Measurements from ENCODE around the gene RABL2A. TPM values are rescaled to one million over a fixed set of nuclear protein-coding genes. Genes with fewer than 3 reads are reported as not detected.
"Not testable (repeated sequence)": the region's sequence is repeated elsewhere in the genome, so short reads cannot be mapped to it uniquely, and the experiment has no call there.

The RABL2A gene
- total RNA-seq (2014; rRNA removed; shearing (Covaris generic)): 4.5 and 6.4 TPM in 2 replicates

DNA sequence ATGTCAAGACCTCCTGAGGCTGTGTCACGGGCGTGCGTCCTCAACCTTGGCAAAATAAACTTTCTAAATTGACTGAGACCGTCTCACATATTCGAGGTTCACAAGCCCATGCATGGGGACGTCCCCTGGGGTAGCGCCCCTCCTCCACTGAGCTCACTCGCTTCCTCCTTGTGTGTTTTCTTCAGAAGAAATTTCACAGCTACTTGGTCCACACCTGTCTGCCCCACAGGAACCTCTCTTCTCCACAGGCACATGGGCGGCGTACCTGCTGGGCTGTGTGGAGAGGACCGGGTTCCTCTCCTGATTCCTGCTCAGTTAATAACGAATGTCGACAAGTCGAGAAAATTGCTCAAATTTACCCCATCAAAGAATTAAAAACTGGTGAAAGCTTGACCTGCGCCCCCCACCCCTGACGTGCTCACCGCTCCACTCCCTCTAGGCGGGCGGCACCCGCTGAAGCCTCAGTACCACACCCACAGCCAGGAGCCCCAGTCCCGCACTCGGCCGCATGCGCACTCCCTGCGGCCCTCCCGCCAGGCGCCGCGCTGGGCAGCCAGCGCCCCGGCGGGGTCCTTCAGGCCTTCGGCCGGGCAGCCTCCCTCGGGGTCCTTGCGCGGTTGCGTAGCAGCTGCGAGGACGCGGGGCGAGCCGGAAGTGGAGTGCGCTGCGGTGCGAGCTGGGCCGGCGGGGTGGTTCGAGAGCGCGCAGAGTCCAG, at the start of gene RABL2A:
TSS of gene RABL2A (plus strand) at position 651 of the 715 bp plus-strand sequence. CDS start 1,341 bp downstream, outside the sequence.
- peak; percentile 50 for DNase-seq (ENCODE audit: low spot score)

DNA sequence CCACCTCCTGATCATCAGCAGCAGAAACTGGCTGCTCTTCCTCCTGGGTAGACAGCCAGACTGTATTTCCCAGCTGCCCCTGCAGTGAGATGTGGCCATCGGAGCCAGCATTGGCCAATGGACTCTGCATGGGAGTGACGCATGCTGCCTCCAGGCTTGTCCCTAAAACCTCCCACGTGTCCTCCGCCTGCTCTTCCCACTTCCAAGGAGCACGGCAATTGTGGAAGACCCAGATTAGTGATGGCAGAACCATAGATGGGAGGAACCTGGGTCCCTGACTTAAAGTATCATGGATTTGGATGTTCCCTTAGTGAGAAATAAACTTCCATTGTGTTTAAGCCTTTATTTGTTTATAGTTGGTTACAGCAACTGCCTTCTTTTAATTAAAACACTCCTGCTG, 48.6 kb upstream of the RABL2A start:
- DNase-seq (ENCODE audit: low spot score): not testable (repeated sequence)

DNA sequence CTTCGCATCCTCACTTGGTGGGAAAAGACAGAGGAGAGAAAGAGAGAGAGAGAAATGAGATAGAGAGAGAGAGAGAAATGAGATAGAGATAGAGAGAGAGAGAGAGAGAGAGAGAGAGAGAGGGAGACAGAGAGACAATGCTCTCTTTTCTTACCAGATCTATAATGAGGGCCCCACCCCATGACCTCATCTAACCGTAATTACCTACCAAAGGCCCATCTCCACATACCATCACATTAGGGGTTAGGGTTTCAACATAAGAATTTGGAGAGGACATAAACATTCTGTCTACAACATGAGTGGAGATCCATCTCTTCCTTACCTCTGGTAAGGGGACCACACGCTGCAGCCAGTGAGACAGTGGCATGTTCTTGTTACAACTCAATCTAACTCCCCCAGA, 44.6 kb upstream of the RABL2A start:
- peak; percentile 16 for DNase-seq (ENCODE audit: low spot score)

DNA sequence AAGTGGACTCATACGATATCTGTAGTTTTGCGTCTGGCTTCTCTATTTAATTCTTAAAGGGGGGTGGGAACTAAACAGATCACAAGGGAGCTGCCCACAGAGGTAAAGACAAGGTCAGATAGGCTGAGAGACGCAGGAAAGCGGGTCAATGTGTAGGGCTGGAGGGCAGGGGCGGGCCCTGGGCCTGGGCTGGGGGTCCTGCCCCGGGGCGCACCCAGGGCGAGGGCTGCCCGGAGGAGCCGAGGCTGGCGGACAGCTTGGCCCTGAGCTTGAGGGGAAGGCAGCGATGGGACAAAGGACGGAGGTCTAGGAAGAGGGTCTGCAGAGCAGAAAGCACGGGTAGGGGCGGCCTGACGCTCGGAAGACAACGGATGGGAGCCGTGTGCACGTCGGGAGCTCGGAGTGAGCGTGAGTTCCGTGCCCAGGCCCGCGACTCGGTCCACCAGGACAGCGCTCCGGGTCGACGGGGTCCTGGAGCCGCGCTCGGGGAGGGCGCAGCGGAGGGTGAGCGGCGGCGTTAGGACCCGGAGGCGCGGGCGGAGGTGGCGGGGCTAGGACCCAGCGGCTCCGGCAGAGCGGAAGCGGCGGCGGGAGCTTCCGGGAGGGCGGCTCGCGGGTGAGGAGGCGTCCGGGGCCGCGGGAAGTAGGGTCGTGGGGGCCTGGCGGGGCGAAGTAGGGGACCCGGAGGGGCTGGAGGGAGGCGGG, 43.4 kb upstream of the RABL2A start:
- peak; percentile 42 for DNase-seq (ENCODE audit: low spot score)

DNA sequence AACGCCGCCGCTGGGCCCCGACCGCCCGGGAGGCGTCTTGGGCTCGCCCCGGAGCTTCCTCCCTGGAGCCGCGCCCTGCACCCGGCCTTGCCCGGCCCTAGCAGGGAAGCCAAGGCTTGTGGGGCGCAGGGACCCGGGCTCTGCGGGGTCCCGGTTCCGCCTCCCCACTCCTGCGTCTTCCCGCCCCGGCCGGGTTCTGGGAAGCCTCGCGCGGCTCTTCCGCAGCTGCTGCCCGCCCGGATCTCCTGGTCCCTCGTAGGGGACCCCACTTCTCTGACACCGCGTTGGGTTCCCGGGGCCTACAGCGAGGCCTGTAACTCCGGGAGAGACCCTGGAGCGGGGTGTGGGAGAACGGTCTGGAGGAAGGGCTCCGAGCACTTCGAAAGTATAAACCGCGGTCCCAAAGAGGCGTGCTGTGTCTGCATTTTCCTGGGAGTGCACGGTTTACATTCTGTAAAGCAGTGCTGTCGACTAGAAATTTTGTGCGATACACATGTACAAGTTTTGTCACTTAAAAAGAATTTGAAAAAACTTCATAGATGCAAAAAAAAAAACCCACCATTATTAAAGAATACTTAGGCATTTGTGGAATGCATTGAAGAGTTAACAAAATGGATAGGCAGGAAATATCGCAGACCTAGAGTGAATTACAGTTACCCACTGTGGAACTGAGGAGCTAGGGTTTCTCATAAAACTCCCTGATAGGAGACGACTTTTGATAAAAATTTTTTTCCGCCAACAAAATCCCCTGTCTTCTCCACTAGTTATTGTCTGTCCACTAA, 42.6 kb upstream of the RABL2A start:
- DNase-seq (ENCODE audit: low spot score): peak; percentile 0

DNA sequence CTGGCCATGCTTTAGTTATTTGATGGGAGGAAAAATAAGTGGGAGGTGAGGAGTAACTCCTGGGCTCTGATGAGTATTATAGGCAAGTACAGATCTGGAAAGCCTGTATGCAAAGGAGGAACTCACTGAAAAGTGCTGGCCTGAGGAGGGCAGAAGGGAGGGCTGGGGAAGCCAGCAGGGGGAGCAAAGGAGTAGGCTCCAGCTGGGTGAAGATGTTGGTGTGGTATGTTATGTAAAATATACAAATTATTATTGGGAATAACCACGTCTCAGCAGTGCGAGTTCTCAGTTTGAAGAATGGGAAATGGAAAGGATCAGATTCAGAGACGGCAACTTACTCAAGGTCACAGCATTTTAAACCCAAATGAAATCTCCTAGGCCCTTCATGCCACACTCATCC, 39.9 kb upstream of the RABL2A start:
- DNase-seq (ENCODE audit: low spot score): peak; percentile 7

DNA sequence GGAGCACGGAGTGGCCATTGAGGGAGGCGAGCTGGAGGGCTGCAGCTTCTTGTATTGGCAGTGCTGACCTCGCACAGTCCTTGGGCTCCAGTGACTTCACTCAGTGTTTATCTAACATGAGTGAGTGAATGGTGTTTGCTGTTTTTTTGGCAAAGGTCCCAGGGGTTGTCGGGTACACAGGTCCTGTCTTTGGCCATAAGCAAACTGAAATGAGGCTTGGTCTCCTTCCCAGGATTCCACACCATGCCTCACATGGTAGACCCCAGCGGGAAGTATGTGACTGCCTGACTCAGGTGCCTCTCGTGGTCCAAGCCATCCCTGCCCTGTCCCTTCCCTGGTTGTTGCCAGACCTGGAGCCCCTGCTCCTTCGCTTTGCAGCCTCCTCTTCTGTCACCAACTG, 37.5 kb upstream of the RABL2A start:
- DNase-seq (ENCODE audit: low spot score): peak; percentile 0

DNA sequence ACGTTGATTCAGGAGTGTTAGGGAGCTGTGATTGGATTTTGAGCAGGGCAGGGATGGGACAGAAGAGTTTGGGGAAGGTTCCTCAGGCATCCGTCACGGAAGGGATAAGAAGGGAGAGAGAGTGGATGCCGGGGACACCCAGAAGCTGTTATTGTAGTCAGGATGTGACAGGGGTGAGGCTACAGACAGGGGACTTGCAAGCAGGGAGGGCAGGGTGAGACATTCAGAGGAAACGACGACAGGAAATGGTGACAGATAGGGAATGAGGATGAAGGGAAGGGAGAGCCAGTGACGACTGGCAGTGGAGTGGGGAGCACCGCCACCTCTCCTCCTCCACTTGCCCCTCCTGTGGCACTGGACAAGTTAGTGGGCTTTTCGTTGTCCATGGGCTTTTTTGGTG, 35.1 kb upstream of the RABL2A start:
- DNase-seq (ENCODE audit: low spot score): not testable (repeated sequence)

DNA sequence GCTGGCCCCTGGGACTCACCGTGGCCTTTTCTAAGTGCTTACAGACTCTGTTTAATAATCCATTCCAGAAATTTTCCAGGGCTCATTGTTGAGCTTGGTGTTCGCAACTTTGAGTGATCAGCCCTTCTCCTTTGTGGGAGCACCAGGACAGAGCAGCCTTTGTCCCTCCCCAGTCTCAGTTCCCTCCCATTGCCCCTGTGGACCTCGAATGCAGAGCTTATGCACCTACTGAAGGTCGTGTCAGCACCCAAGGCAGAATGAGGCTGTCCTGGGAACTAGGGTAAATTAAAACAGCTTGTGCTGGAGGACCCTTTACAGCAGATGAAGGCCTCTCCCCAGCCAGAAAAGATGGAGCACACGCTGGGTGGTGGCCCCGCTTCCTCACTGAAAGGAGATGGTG, 33.8 kb upstream of the RABL2A start:
- peak; percentile 2 for DNase-seq (ENCODE audit: low spot score)

DNA sequence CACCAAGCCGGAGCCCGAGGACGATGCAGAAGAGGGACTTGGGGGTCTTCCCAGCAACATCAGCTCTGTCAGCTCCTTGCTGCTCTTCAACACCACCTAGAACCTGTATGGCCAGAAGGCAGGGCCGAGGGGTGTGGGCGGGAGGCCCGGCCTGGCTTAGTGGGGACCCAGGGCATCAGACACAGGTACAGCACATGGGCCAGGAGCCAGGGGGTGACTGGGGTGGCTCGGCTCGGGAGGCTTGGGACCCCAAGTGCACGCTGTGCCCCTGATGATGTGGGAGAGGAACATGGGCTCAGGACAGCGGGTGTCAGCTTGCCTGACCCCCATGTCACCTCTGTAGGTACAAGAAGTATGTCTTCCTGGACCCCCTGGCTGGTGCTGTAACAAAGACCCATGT, 31.3 kb upstream of the RABL2A start:
- DNase-seq (ENCODE audit: low spot score): peak; percentile 0

DNA sequence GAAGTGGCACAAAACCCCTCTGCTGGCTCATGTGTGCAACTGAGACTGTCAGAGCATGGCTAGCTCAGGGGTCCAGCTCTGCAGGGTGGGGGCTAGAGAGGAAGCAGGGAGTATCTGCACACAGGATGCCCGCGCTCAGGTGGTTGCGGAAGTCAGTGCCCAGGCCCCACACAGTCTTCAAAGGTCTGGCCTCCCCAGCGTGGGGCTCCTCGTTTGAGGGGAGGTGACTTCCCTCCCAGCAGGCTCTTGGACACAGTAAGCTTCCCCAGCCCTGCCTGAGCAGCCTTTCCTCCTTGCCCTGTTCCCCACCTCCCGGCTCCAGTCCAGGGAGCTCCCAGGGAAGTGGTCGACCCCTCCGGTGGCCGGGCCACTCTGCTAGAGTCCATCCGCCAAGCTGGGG, 29.9 kb upstream of the RABL2A start:
- not testable (repeated sequence) for DNase-seq (ENCODE audit: low spot score)

DNA sequence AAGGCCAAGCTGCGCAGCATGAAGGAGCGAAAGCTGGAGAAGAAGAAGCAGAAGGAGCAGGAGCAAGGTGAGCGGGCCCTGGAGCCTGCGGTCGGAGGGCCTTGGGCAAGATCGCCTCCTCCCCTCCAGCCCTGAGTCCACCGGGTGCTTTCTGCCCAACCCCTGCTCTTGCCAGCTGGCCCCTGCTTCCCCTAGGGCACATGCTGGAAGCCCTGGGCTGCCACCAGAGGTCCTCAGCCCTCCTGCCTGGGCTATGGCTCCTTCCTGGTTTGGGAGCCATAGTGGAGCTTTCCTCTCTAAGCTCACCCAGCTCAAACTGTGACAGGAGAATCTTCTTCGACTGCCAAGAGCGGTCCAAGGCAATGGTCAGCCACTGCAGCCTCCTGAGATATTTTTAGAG, 29.5 kb upstream of the RABL2A start:
- DNase-seq (ENCODE audit: low spot score): not testable (repeated sequence)

DNA sequence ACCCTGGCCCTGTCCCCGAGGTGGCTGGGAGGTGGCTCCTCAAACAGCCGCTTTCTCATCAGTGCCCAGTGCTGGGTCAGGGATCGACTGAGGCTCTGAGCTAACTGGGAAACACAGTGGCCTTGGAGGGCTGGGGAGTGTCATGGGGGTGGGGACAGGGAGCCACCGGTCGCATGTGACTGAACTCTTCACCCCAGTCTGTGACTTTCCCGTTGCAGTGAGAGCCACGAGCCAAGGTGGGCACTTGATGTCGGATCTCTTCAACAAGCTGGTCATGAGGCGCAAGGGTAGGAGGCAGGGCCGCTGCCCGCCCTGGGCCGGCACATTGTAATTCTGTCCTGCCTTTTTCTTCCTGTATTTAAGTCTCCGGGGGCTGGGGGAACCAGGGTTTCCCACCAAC, 28.9 kb upstream of the RABL2A start:
- DNase-seq (ENCODE audit: low spot score): peak; percentile 0

DNA sequence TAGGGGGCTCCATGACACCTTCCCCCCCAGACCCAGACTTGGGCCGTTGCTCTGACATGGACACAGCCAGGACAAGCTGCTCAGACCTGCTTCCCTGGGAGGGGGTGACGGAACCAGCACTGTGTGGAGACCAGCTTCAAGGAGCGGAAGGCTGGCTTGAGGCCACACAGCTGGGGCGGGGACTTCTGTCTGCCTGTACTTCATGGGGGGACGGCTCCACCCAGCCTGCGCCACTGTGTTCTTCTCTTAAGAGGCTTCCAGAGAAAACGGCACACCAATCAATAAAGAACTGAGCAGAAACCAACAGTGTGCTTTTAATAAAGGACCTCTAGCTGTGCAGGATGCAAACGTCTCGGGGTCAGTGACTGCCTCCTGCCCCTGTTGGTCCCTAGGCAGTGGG, 28.3 kb upstream of the RABL2A start:
- DNase-seq (ENCODE audit: low spot score): not testable (repeated sequence)

DNA sequence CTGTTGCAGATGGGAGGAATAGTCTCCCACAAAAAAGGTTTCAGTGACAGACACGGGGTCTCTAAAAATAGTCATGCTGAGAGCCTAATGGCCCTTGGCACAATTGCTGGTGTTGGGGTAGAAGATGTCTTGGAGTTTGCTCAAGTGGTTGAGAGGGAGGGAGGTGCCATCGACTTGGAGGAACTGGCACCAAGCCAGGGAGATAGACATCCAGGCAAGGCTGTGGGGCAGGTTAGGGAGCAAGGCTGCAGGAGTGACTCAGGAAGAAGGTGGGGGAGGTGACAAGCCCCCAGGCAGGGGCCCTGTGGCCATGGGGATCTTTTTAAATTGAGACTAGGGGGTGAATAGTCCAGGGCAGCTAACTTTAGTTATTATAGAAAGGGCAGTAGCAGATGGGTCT, 27.9 kb upstream of the RABL2A start:
- DNase-seq (ENCODE audit: low spot score): not testable (repeated sequence)

DNA sequence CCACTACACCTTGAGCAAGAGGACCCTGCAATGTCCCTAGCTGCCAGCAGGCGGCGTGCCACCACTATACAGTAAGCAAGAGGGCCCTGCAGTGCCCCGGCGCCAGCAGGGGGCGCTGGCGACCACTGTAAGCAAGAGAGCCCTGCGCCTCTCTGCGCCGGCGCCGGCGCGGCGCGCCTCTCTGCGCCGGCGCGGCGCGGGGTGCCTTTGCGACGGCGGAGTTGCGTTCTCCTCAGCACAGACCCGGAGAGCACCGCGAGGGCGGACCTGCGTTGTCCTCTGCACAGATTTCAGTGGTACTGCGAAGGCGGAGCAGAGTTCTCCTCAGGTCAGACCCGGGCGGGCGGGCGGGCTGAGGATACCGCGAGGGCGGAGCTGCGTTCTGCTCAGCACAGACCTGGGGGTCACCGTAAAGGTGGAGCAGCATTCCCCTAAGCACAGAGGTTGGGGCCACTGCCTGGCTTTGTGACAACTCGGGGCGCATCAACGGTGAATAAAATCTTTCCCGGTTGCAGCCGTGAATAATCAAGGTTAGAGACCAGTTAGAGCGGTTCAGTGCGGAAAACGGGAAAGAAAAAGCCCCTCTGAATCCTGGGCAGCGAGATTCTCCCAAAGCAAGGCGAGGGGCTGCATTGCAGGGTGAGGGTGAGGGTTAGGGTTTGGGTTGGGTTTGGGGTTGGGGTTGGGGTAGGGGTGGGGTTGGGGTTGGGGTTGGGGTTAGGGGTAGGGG, 24.9 kb upstream of the RABL2A start:
- DNase-seq (ENCODE audit: low spot score): peak; percentile 3

DNA sequence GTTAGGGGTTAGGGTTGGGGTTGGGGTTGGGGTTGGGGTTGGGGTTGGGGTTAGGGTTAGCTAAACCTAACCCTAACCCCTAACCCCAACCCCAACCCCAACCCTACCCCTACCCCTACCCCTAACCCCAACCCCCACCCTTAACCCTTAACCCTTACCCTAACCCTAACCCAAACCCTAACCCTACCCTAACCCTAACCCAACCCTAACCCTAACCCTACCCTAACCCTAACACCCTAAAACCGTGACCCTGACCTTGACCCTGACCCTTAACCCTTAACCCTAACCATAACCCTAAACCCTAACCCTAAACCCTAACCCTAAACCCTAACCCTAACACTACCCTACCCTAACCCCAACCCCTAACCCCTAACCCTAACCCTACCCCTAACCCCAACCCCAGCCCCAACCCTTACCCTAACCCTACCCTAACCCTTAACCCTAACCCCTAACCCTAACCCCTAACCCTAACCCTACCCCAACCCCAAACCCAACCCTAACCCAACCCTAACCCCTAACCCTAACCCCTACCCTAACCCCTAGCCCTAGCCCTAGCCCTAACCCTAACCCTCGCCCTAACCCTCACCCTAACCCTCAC, 24.1 kb upstream of the RABL2A start:
- DNase-seq (ENCODE audit: low spot score): peak; percentile 1

DNA sequence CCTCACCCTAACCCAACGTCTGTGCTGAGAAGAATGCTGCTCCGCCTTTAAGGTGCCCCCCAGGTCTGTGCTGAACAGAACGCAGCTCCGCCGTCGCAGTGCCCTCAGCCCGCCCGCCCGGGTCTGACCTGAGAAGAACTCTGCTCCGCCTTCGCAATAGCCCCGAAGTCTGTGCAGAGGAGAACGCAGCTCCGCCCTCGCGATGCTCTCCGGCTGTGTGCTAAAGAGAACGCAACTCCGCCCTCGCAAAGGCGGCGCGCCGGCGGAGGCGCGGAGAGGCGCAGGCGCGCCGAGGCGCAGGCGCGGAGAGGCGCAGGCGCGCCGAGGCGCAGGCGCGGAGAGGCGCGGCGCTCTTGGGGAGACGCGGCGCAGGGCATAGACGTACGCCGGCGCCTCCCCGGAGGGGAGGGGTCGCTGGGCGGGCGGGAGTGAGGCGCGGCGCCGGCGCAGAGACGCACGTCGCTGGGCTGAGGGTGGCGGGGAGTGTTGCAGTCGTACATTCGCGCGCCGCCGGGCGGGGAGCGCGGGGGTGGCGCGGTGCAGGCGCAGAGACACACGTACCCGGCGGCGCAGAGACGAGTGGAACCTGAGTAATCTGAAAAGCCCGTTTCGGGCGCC, 23.5 kb upstream of the RABL2A start:
- peak; percentile 83 for DNase-seq (ENCODE audit: low spot score)

DNA sequence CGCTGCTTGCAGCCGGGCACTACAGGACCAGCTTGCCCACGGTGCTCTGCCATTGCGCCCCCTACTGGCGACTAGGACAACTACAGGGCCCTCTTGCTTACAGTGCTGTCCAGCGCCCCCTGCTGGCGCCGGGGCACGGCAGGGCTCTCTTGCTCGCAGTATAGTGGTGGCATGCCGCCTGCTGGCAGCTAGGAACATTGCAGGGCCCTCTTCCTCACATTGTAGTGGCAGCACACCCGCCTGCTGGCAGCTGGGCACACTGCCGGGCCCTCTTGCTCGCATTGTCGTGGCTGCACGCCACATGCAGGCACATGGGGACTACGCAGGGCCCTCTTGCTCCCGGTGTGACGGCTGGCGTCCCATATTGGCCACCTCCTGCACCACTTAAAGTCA, 23.0 kb upstream of the RABL2A start:
- peak; percentile 92 for DNase-seq (ENCODE audit: low spot score)

DNA sequence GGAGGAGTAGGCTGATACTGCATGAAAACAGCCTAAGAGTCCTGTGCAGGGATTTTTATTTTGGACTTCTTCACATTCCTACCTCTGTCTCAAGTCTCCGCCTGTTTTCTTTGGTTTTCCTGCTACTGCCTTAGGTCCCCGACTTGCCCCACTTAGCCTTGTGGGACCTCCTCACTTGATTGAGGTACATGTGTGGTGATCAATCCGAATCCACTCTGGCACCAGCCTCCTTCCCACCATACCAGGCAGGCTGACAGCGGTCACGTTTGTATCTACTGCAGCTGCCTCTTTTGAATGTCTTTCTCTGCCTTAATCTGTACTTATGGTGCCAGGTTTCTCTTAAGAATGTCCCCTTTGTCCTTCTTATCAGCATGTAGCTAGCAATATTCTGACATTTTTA, 22.4 kb upstream of the RABL2A start:
- not testable (repeated sequence) for DNase-seq (ENCODE audit: low spot score)

DNA sequence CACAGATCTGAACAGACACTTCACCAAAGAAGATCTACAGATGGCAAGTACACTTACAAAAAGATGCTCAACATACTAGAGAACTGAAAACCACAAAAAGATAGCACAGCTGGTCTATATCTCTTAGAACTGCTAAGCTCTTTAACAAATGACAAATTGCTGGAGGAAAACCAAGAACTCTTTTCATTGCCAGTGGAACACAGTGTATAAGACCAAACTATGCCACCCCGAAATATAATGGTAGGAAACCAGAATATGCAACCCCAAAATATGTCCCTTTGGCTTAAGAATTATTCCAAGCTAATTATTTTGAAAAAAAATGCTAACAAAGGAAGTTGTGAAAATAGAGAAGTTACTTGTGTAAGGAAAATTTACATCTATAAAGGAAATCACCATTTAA, 21.0 kb upstream of the RABL2A start:
- DNase-seq (ENCODE audit: low spot score): not testable (repeated sequence)

All from H4 (cell line).